Cardiac muscle cell (in vitro differentiated cells and primary cell): Measurements from ENCODE around the gene OSM. TPM values are rescaled to one million over a fixed set of nuclear protein-coding genes. Genes with fewer than 3 reads are reported as not detected.

Experiments
- DNase-seq, 2 donors: peaks; one replicate each; pipeline versions ENCODE4 v3.0.0 to v3.0.0-alpha.2; 2010 to 2017; ENCODE audit warnings: low read depth in 1 of 2, low spot score in 1 of 2
- H3K27ac ChIP-seq: fragments of 200-600 bp; sonication (generic); 2 replicates; pipeline ENCODE4 v1.5.1; 2016
- H3K27me3 ChIP-seq: fragments of 200-600 bp; sonication (generic); 2 replicates; pipeline ENCODE4 v1.6.0; 2016; ENCODE audit warnings: control low read depth
- H3K36me3 ChIP-seq: fragments of 200-600 bp; sonication (generic); 2 replicates; pipeline ENCODE4 v1.5.1; 2016; ENCODE audit warnings: control low read depth
- H3K4me1 ChIP-seq: fragments of 200-600 bp; sonication (generic); 2 replicates; pipeline ENCODE4 v1.8.1; 2017; ENCODE audit warnings: low read depth, mild to moderate bottlenecking, mixed run types
- H3K4me3 ChIP-seq: fragments of 200-600 bp; sonication (generic); 2 replicates; pipeline ENCODE4 v1.5.1; 2016; ENCODE audit warnings: mild to moderate bottlenecking
- H3K9me3 ChIP-seq: fragments of 200-600 bp; sonication (generic); 2 replicates; pipeline ENCODE4 v1.5.1; 2017; ENCODE audit warnings: low read depth, mild to moderate bottlenecking, control low read depth
- polyA plus RNA-seq: library from polyadenylated mRNA; unstranded; fragments of >200 nt; fragmentation: Nextera tagmentation; extraction: Ambion mirVana; gene quantifications from 2 replicates; pipeline ENCODE4 v1.2.1, GENCODE V29; 2016
- total RNA-seq: library from RNA; depleted of rRNA; stranded (reverse); fragments of >200 nt; gene quantifications from 2 replicates; pipeline ENCODE4 v1.2.3, GENCODE V29; 2016
- TF ChIP-seq, protein P1 (sequence below): IDR thresholded peaks from 2 replicates; pipeline ENCODE4 v1.5.1; 2012; ENCODE audit warnings: low read depth, mild to moderate bottlenecking, low read length

Gene OSM
- total and polyA plus RNA-seq, 2 experiments from 2014 or later, result not detected

GRCh38 chr22:30245181-30245984 lies 21.3 kb downstream of the OSM start:
- Histone ChIP-seq H3K9me3 (no peaks in the 10 kb centered on the region), H3K27me3 (peaks cover 34% of the 10 kb centered on the region), H3K27ac (no peak overlapping the region), H3K4me1 (peaks cover 5% of the 10 kb centered on the region), H3K4me3 (peak overlapping the region; percentile 55), H3K36me3 (no peaks in the 10 kb centered on the region)
- no peak for DNase-seq
- TF ChIP-seq, protein P1, sequence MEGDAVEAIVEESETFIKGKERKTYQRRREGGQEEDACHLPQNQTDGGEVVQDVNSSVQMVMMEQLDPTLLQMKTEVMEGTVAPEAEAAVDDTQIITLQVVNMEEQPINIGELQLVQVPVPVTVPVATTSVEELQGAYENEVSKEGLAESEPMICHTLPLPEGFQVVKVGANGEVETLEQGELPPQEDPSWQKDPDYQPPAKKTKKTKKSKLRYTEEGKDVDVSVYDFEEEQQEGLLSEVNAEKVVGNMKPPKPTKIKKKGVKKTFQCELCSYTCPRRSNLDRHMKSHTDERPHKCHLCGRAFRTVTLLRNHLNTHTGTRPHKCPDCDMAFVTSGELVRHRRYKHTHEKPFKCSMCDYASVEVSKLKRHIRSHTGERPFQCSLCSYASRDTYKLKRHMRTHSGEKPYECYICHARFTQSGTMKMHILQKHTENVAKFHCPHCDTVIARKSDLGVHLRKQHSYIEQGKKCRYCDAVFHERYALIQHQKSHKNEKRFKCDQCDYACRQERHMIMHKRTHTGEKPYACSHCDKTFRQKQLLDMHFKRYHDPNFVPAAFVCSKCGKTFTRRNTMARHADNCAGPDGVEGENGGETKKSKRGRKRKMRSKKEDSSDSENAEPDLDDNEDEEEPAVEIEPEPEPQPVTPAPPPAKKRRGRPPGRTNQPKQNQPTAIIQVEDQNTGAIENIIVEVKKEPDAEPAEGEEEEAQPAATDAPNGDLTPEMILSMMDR, result no peak

- TF ChIP-seq, protein P1, result no peak
- H3K27ac ChIP-seq, result no peak overlapping the region
- DNase-seq, result no peak
- no peaks in the 10 kb centered on the region for H3K9me3 ChIP-seq
- H3K4me1 ChIP-seq, result peaks cover 5% of the 10 kb centered on the region
- no peaks in the 10 kb centered on the region for H3K36me3 ChIP-seq
- H3K4me3 ChIP-seq, result no peak overlapping the region
- peaks cover 34% of the 10 kb centered on the region for H3K27me3 ChIP-seq
Measured at GRCh38 chr22:30244641-30245040, 22.0 kb downstream of the OSM start.

DNA sequence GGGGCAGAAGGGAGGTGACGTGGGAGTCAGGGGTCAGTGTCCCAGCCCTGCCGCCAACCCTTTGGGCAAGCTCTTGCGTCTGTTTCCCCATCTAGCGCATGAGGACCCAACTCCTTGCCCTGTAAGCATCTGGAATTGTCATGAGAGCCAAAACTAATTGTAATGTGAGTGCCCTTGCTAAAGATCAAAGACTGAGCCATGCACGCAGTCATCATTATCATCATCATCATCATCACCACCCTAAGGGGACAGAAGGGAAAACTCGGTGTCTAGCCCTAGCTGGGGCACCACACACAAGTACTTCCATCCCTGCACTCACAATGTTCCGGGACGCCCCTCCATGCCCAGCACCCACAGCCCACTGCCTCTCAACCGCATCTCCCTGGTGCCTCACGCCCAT lies 22.6 kb downstream of the OSM start:
- H3K4me3 ChIP-seq, result no peak overlapping the region
- no peak for DNase-seq
- H3K4me1 ChIP-seq, result peaks cover 5% of the 10 kb centered on the region
- no peaks in the 10 kb centered on the region for H3K9me3 ChIP-seq
- H3K36me3 ChIP-seq, result no peaks in the 10 kb centered on the region
- peaks cover 34% of the 10 kb centered on the region for H3K27me3 ChIP-seq
- TF ChIP-seq, protein P1, result no peak
- no peak overlapping the region for H3K27ac ChIP-seq

DNA sequence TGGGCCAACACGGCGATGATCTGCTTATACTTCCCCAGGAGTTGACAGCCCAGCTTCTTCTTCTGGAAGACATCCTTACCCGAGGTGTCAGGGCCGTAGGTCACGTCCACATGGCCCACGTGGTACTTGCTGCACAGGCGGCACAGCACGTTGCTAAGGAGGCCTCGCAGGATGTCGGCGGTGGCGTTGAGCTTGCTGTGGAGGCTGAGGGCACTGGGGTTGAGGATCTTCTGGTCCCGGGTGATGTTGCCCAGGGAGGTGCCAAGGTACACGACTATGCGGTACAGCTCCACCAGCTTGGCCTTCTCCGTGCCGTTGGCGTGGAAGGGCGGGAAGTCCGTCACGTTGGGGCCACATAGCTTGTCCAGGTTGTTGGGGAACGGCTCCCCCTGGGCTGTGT lies 23.0 kb downstream of the OSM start:
- DNase-seq, result no peak
- H3K27ac ChIP-seq, result no peak overlapping the region
- TF ChIP-seq, protein P1, result no peak
- peaks cover 5% of the 10 kb centered on the region for H3K4me1 ChIP-seq
- H3K27me3 ChIP-seq, result peaks cover 34% of the 10 kb centered on the region
- H3K9me3 ChIP-seq, result no peaks in the 10 kb centered on the region
- no peak overlapping the region for H3K4me3 ChIP-seq
- H3K36me3 ChIP-seq, result no peaks in the 10 kb centered on the region

- DNase-seq, result peak in 1 of 2 donors; percentile 59
- TF ChIP-seq, protein P1, result no peak
- H3K27me3 ChIP-seq, result peaks cover 23% of the 10 kb centered on the region
Measured at GRCh38 chr22:30241576-30242371, 24.9 kb downstream of the OSM start.

More at GRCh38 chr22:30241576-30242371, 24.9 kb downstream of the OSM start:
- Histone ChIP-seq H3K27ac (no peak overlapping the region), H3K9me3 (no peaks in the 10 kb centered on the region), H3K36me3 (no peaks in the 10 kb centered on the region), H3K4me1 (peaks cover 5% of the 10 kb centered on the region), H3K4me3 (no peak overlapping the region)
